ENCODE results near the gene IL15RA.

GRCh38 chr10:5960070-5960972, 17.0 kb downstream of the IL15RA start:
- no peak for TF ChIP-seq CTCF (IDR thresholded peaks at IDR 0.05 in 8 of 11, conservative IDR thresholded peaks at IDR 0.05 in 3 of 11)
- no peak for TF ChIP-seq POLR2AphosphoS5 (IDR thresholded peaks at IDR 0.05)
